Measurements from ENCODE around the gene VCAM1.

DNA sequence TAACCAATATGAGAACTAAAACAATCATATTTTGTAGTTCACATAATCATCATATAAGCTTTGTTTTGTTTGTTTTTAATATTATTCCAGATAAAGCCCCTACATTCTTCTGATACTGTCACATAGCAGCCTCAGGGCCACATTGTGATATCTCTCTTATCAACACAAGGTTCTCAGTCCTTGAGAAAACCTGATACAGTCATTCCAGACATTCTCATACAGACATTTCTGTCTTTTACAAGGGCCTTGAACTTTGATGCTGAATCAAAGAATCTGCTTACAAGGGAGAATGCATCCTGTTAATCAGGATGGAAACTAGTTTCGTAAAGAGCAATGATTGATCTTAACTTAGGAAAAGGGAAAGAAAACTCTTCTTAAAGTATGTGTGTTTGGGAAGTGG is 12.7 kb upstream of the VCAM1 start:
- no peak for TF ChIP-seq ZNF398 (CRISPR knock-in tag; IDR thresholded peaks at IDR 0.05)
- no peak for TF ChIP-seq POLR2A (conservative IDR thresholded peaks at IDR 0.05)
- TF ChIP-seq ZKSCAN1 (IDR thresholded peaks at IDR 0.05; ENCODE audit: low read depth, low read length), result no peak
- TF ChIP-seq MYC (IDR thresholded peaks at IDR 0.05; ENCODE audit: low read depth, low read length), result no peak
- TF ChIP-seq MYC (CRISPR knock-in tag; IDR thresholded peaks at IDR 0.05; ENCODE audit: borderline replicate concordance, low read depth), result no peak
- no peak for TF ChIP-seq FOXK2 (conservative IDR thresholded peaks at IDR 0.05 in 1 of 2, IDR thresholded peaks at IDR 0.05 in 1 of 2; ENCODE audit: low read depth in 2 of 2)
- no peak for TF ChIP-seq FUS (optimal IDR thresholded peaks at IDR 0.05; ENCODE audit: low read depth, low read length)
- TF ChIP-seq MEF2A (IDR thresholded peaks at IDR 0.05; ENCODE audit: control insufficient read depth, low read depth, low read length), result no peak
- no peak for TF ChIP-seq NFIC (IDR thresholded peaks at IDR 0.05)
- no peak for TF ChIP-seq ZC3H11A (IDR thresholded peaks at IDR 0.05; ENCODE audit: low read depth, low read length)

All from K562 (cell line).